Breast epithelium (tissue), 4 donors: ENCODE results near the gene SLC4A3. TPM values are rescaled to one million over a fixed set of nuclear protein-coding genes. Genes with fewer than 3 reads are reported as not detected.

Source experiments
- DNase-seq, 2 donors: peaks; one replicate each; pipeline ENCODE4 v3.0.0-alpha.2; 2019; ENCODE audit warnings: low spot score in 2 of 2
- H3K27ac ChIP-seq, 2 donors: fragments of 200-600 bp; sonication (generic) in 1 of 2; one replicate each; pipeline ENCODE4 v1.5.1; 2016 to 2019; ENCODE audit warnings: mild to moderate bottlenecking in 1 of 2
- H3K27me3 ChIP-seq, 2 donors: fragments of 200-600 bp; sonication (generic) in 1 of 2; one replicate each; pipeline versions ENCODE4 v1.5.1 to v1.6.0; 2017 to 2019; ENCODE audit warnings: control low read depth in 1 of 2, mild to moderate bottlenecking in 1 of 2
- H3K36me3 ChIP-seq: fragments of 200-600 bp; one replicate; pipeline ENCODE4 v1.5.1; 2019
- H3K4me1 ChIP-seq, 2 donors: fragments of 200-600 bp; sonication (generic); one replicate each; pipeline ENCODE4 v1.5.1; 2016 to 2019; ENCODE audit warnings: control low read depth in 1 of 2
- H3K4me3 ChIP-seq, 3 donors: fragments of 200-600 bp; sonication (generic); 1 replicate in 2 of 3; 2 replicates in 1 of 3; pipeline ENCODE4 v1.5.1; 2016 to 2019; ENCODE audit warnings: mild to moderate bottlenecking in 3 of 3, moderate library complexity in 2 of 3
- H3K9me3 ChIP-seq, 2 donors: fragments of 200-600 bp; sonication (generic) in 1 of 2; one replicate each; pipeline ENCODE4 v1.5.1; 2016 to 2019; ENCODE audit warnings: control low read depth in 1 of 2
- POLR2A ChIP-seq: fragments of 450-650 bp; IDR thresholded peaks from one replicate; pipeline ENCODE4 v1.6.1; 2016; ENCODE audit warnings: antibody characterized with exemption, mild to moderate bottlenecking, moderate library complexity
- POLR2AphosphoS5 ChIP-seq, 3 donors: sonication (generic); formaldehyde crosslinking; IDR thresholded peaks; one replicate each; pipeline ENCODE4 v1.6.1; 2017; ENCODE audit warnings: antibody characterized with exemption in 3 of 3
- intact Hi-C: fragments of 100-400 bp; cut with DNase I; formaldehyde crosslinking; loops from one replicate; pipeline ENCODE4 v1.15.1; 2023; ENCODE audit warnings: low total_unique reads
- total RNA-seq, 3 donors: library from RNA; depleted of rRNA; stranded (reverse); fragments of >200 nt; gene quantifications; one replicate each; pipeline ENCODE4 v1.1.0, GENCODE V29; 2016
- TF ChIP-seq, protein P1 (sequence below), 3 donors: fragments of 450-650 bp; IDR thresholded peaks; one replicate each; pipeline ENCODE4 v1.5.1; 2016 to 2017; ENCODE audit warnings: antibody characterized with exemption in 3 of 3, mild to moderate bottlenecking in 3 of 3, moderate library complexity in 3 of 3

SLC4A3 gene
- total RNA-seq, 3 donors from 2014 or later, result 2.1 to 4.7 (median 4.6) TPM

GRCh38 chr2:219641390-219642068 lies 14.1 kb downstream of the SLC4A3 start:
- no peak for TF ChIP-seq POLR2A
- no peak for TF ChIP-seq POLR2AphosphoS5 (IDR thresholded peaks at IDR 0.05)
- TF ChIP-seq, protein P1, sequence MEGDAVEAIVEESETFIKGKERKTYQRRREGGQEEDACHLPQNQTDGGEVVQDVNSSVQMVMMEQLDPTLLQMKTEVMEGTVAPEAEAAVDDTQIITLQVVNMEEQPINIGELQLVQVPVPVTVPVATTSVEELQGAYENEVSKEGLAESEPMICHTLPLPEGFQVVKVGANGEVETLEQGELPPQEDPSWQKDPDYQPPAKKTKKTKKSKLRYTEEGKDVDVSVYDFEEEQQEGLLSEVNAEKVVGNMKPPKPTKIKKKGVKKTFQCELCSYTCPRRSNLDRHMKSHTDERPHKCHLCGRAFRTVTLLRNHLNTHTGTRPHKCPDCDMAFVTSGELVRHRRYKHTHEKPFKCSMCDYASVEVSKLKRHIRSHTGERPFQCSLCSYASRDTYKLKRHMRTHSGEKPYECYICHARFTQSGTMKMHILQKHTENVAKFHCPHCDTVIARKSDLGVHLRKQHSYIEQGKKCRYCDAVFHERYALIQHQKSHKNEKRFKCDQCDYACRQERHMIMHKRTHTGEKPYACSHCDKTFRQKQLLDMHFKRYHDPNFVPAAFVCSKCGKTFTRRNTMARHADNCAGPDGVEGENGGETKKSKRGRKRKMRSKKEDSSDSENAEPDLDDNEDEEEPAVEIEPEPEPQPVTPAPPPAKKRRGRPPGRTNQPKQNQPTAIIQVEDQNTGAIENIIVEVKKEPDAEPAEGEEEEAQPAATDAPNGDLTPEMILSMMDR (IDR thresholded peaks at IDR 0.05), result no peak
- H3K27me3 ChIP-seq, result no peaks in the 10 kb centered on the region
- H3K27ac ChIP-seq, result peak overlapping the region in 1 of 2 donors; percentile 71
- H3K9me3 ChIP-seq, result no peaks in the 10 kb centered on the region
- H3K4me1 ChIP-seq, result peaks cover 0 to 3% of the 10 kb centered on the region in 2 donors
- no peaks in the 10 kb centered on the region for H3K36me3 ChIP-seq
- DNase-seq, result no peak
- no peak overlapping the region for H3K4me3 ChIP-seq
- intact Hi-C loops, result loop anchor here (2.0 kb wide), 1 partner anchor 97 kb away; the partner anchor contains the start of gene TMEM198

- Histone ChIP-seq H3K4me1 (peaks cover 0 to 3% of the 10 kb centered on the region in 2 donors), H3K27ac (peak overlapping the region; percentile 50 to 71), H3K36me3 (no peaks in the 10 kb centered on the region), H3K4me3 (no peak overlapping the region), H3K9me3 (no peaks in the 10 kb centered on the region), H3K27me3 (no peaks in the 10 kb centered on the region)
- no peak for DNase-seq
- TF ChIP-seq, protein P1 (IDR thresholded peaks at IDR 0.05), result no peak
- TF ChIP-seq POLR2A (no peak), POLR2AphosphoS5 (IDR thresholded peaks at IDR 0.05) (no peak)
- intact Hi-C loops, result loop anchor here (2.0 kb wide), 1 partner anchor 97 kb away; the partner anchor contains the start of gene TMEM198
Measured at GRCh38 chr2:219642069-219642454, 14.6 kb downstream of the SLC4A3 start.

DNA sequence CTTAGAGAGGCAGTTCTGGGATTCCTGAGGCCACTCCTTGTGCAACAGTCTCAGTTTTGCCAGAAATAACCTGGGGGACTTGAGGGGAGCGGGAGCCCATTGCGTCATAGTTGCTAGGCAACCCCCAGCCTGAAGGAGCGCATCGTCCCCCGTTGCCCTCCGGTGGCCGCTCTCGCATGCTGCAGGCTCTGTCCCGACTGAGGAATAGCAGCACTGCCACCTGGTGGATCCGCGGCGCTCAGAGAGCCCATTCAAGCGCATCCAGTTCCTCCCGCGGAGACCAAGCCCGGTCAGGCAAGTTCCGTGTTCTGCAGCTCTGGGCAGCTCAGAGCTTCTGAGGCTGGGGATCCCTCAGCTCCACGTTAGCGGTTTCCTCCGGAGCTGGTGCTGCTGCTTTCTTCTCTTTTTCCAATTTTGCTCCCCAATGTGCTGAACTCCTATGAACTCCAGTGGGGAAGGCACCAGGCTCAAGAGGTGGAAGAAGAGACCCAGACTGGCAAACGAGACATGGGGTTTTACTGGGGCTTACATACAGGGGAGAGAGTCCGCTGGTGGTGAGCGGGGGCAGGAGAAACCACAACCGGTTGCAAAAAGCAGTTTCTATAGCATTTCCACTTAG lies 15.1 kb downstream of the SLC4A3 start:
- H3K4me3 ChIP-seq, result no peak overlapping the region
- H3K36me3 ChIP-seq, result no peaks in the 10 kb centered on the region
- H3K9me3 ChIP-seq, result no peaks in the 10 kb centered on the region
- peak; percentile 95 to 96 for DNase-seq
- H3K27me3 ChIP-seq, result no peaks in the 10 kb centered on the region
- H3K4me1 ChIP-seq, result peaks cover 0 to 3% of the 10 kb centered on the region in 2 donors
- TF ChIP-seq, protein P1 (IDR thresholded peaks at IDR 0.05), result peak; percentile 98 to 100 (median 100)
- TF ChIP-seq POLR2A (no peak), POLR2AphosphoS5 (IDR thresholded peaks at IDR 0.05) (peak; percentile 81 to 90 (median 89))
- intact Hi-C loops, result loop anchor here (2.0 kb wide), 1 partner anchor 98 kb away; the partner anchor contains the start of gene TMEM198
- peak overlapping the region; percentile 50 to 71 for H3K27ac ChIP-seq

DNA sequence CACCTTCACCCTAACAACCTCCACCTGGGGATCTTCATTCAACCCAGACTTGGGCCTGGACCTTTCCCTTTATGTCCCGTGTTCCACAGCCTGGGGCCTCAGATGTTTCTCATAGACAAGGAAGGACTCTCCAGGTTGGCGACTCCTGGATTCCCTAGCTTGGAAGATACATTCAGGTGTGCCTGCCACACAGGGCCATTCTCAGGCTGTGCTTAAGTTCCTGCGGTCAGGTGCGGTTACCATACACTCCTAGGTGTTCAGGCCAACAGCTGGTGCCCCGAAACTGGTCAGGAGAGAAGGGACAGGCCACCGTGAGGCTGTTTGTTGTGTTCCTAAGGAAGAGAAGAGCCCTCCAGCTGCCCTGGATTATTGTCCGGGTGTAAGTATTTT lies 15.6 kb downstream of the SLC4A3 start:
- no peak for TF ChIP-seq POLR2A
- TF ChIP-seq POLR2AphosphoS5 (IDR thresholded peaks at IDR 0.05), result no peak
- TF ChIP-seq, protein P1 (IDR thresholded peaks at IDR 0.05), result no peak
- Histone ChIP-seq H3K27me3 (no peaks in the 10 kb centered on the region), H3K4me3 (no peak overlapping the region), H3K4me1 (peaks cover 0 to 3% of the 10 kb centered on the region in 2 donors), H3K36me3 (no peaks in the 10 kb centered on the region), H3K27ac (no peak overlapping the region), H3K9me3 (no peaks in the 10 kb centered on the region)
- no peak for DNase-seq
- intact Hi-C loops, result loop anchor here (2.0 kb wide), 1 partner anchor 98 kb away; the partner anchor contains the start of gene TMEM198
